Measurements from ENCODE around the gene SIPA1L3. TPM values are rescaled to one million over a fixed set of nuclear protein-coding genes. Genes with fewer than 3 reads are reported as not detected.

Gene SIPA1L3
- polyA plus RNA-seq, 1 donor from 2014 or later: 2.8 TPM

DNA sequence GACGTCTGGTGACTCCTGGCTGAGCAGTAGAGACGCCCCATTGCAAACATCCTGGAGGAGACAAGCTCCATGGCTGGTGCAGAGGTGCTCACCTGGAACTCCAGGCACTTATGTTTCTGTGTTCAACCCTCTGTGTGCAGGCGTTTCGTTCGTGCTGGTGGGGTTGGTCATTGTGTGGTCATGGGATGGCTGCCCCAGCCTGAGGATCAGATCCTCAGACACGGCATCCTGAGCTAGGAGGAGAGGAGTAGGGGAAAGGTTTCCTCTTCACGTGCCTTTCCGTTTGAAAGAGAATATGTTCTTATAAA lies 87.8 kb downstream of the SIPA1L3 start:
- Histone ChIP-seq H3K36me3 (ENCODE audit: insufficient read depth, low read length) (no peaks in the 10 kb centered on the region), H3K4me2 (ENCODE audit: low read length) (no peak overlapping the region), H3K4me3 (ENCODE audit: low read length) (no peak overlapping the region), H3K27me3 (ENCODE audit: insufficient read depth, low read depth, low read length) (no peaks in the 10 kb centered on the region), H4K20me1 (ENCODE audit: insufficient read depth) (no peaks in the 10 kb centered on the region), H3K9me2 (ENCODE audit: insufficient read depth, low read length) (no peaks in the 10 kb centered on the region), H3F3A (ENCODE audit: insufficient read depth, low read length, poor library complexity, severe bottlenecking) (no peaks in the 10 kb centered on the region), H3K27ac (ENCODE audit: low read length) (no peak overlapping the region), H2AFZ (ENCODE audit: low read depth, low read length) (no peak overlapping the region), H3K79me2 (replicated peaks; ENCODE audit: insufficient read depth, low read length) (no peaks in the 10 kb centered on the region), H3K9me3 (ENCODE audit: low read length) (no peaks in the 10 kb centered on the region), H3K9ac (ENCODE audit: low read length) (no peak overlapping the region)
- TF ChIP-seq EP300 (conservative IDR thresholded peaks at IDR 0.05; ENCODE audit: poor library complexity, severe bottlenecking) (no peak), EZH2 (IDR thresholded peaks at IDR 0.05; ENCODE audit: borderline replicate concordance, insufficient read depth, low read length, poor library complexity, severe bottlenecking) (no peak), RAD21 (conservative IDR thresholded peaks at IDR 0.05) (no peak), CTCF (IDR thresholded peaks at IDR 0.05; ENCODE audit: poor library complexity, severe bottlenecking) (no peak), POLR2AphosphoS5 (IDR thresholded peaks at IDR 0.05) (no peak), TAF1 (IDR thresholded peaks at IDR 0.05; ENCODE audit: low read depth) (no peak), SMC3 (conservative IDR thresholded peaks at IDR 0.05; ENCODE audit: poor library complexity) (no peak), MXI1 (conservative IDR thresholded peaks at IDR 0.05; ENCODE audit: poor library complexity, severe bottlenecking) (no peak), REST (IDR thresholded peaks at IDR 0.05; ENCODE audit: borderline replicate concordance) (no peak)

DNA sequence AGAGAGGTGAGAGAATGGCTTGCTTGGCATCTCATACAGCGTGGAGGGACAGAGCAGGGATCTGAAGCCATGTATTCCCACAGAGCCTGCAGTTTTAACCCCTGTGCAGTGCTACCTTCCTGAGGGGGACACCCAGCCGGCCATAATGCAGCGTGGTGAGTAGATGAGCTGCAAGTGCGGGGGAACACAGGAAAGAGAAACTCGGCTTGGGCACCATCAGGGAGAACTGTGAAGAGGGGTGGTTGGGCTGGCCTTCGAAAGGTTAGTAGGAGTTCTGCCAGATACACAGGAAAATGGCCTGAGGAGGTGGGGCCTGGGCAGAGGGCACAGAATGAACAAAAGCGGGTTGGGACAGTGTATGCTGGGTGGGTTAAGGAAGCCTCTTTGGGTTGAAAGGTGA lies 88.3 kb downstream of the SIPA1L3 start:
- no peaks in the 10 kb centered on the region for H3K9me2 ChIP-seq (ENCODE audit: insufficient read depth, low read length)
- no peaks in the 10 kb centered on the region for H3K36me3 ChIP-seq (ENCODE audit: insufficient read depth, low read length)
- H3F3A ChIP-seq (ENCODE audit: insufficient read depth, low read length, poor library complexity, severe bottlenecking): no peaks in the 10 kb centered on the region
- H3K9ac ChIP-seq (ENCODE audit: low read length): no peak overlapping the region
- no peaks in the 10 kb centered on the region for H4K20me1 ChIP-seq (ENCODE audit: insufficient read depth)
- TF ChIP-seq TAF1 (IDR thresholded peaks at IDR 0.05; ENCODE audit: low read depth) (no peak), SMC3 (conservative IDR thresholded peaks at IDR 0.05; ENCODE audit: poor library complexity) (no peak), EP300 (conservative IDR thresholded peaks at IDR 0.05; ENCODE audit: poor library complexity, severe bottlenecking) (no peak), CTCF (IDR thresholded peaks at IDR 0.05; ENCODE audit: poor library complexity, severe bottlenecking) (no peak), POLR2AphosphoS5 (IDR thresholded peaks at IDR 0.05) (no peak), MXI1 (conservative IDR thresholded peaks at IDR 0.05; ENCODE audit: poor library complexity, severe bottlenecking) (no peak), REST (IDR thresholded peaks at IDR 0.05; ENCODE audit: borderline replicate concordance) (no peak), EZH2 (IDR thresholded peaks at IDR 0.05; ENCODE audit: borderline replicate concordance, insufficient read depth, low read length, poor library complexity, severe bottlenecking) (no peak), RAD21 (conservative IDR thresholded peaks at IDR 0.05) (no peak)
- no peak overlapping the region for H3K27ac ChIP-seq (ENCODE audit: low read length)
- no peaks in the 10 kb centered on the region for H3K9me3 ChIP-seq (ENCODE audit: low read length)
- no peak overlapping the region for H3K4me2 ChIP-seq (ENCODE audit: low read length)
- no peak overlapping the region for H2AFZ ChIP-seq (ENCODE audit: low read depth, low read length)
- H3K79me2 ChIP-seq (replicated peaks; ENCODE audit: insufficient read depth, low read length): no peaks in the 10 kb centered on the region
- no peaks in the 10 kb centered on the region for H3K27me3 ChIP-seq (ENCODE audit: insufficient read depth, low read depth, low read length)
- H3K4me3 ChIP-seq (ENCODE audit: low read length): no peak overlapping the region

Data from neural cell (in vitro differentiated cells).